ENCODE results near the gene FLRT1.
A peak's percentile ranks its signal among the peaks of the same experiment; 100 is the strongest.

The FLRT1 gene

DNA sequence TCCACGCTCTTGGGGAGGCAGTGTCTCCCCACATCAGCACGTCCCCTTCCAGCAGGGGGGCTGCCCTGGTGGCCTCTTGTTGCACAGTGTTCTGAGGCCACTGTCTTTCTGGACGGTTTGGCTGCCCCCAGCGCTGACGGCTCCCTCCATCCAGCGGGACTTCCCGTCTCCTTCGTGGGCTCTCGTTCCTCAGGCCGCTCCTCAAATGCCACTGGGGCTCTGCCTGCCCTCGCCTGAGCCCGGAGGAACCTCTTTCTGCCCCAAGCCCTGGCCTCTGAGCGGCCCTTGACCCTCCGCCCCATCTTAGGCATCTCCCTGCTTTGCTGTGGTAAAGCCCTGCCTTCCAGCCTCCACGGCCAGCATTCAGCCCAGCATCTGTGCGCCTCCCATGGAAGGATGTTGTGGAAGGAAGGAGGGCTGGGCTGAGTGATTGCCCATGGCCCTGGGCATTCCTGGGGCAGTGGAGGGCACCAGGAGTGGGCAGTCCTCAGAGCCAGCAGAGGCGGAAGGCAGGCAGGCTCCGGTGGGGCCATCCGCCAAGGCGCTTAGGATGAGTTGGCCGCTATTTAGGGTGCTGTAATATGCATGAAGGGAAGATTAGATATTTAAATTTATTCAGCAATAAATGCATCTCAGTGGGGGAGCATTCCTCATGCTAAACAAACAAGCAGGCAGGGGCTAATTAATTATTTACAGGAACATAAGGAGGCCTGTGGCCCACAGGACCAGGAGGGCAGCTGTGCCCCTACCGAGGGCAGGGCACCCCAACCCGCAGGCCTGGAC, 31.7 kb upstream of the FLRT1 start:
- DNase-seq, result no peak
- H3K36me3 ChIP-seq, result no peaks in the 10 kb centered on the region; the same call in 1 of the 2 replicates
- H3K4me3 ChIP-seq (ENCODE audit: low read depth, low read length), result no peak overlapping the region
- H3K9me3 ChIP-seq, result no peaks in the 10 kb centered on the region
- no peaks in the 10 kb centered on the region for H3K27me3 ChIP-seq
- H3K4me1 ChIP-seq, result peaks cover 1% of the 10 kb centered on the region
- TF ChIP-seq, protein P1, sequence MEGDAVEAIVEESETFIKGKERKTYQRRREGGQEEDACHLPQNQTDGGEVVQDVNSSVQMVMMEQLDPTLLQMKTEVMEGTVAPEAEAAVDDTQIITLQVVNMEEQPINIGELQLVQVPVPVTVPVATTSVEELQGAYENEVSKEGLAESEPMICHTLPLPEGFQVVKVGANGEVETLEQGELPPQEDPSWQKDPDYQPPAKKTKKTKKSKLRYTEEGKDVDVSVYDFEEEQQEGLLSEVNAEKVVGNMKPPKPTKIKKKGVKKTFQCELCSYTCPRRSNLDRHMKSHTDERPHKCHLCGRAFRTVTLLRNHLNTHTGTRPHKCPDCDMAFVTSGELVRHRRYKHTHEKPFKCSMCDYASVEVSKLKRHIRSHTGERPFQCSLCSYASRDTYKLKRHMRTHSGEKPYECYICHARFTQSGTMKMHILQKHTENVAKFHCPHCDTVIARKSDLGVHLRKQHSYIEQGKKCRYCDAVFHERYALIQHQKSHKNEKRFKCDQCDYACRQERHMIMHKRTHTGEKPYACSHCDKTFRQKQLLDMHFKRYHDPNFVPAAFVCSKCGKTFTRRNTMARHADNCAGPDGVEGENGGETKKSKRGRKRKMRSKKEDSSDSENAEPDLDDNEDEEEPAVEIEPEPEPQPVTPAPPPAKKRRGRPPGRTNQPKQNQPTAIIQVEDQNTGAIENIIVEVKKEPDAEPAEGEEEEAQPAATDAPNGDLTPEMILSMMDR (IDR thresholded peaks at IDR 0.05; ENCODE audit: low read depth, low read length), result no peak

DNA sequence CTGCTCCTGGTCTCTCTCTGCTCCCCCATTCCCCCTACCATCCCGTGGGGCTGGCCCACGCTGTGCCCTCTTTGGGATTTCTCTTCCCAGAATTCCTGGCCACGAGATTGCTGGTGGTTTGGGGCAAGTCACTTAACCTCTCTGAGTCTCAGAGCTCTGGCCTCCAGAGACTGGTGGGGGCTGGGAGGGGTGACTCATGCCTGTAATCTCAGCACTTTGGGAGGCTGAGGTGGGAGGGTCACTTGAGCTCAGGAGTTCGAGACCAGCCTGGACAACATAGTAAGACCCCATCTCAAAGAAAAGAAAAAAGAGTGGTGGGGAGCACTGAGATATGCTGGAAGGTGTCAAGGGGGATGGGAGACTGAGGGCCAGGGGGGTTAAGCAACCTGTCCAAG, 31.1 kb upstream of the FLRT1 start:
- Histone ChIP-seq H3K4me1 (no peaks in the 10 kb centered on the region), H3K27me3 (no peaks in the 10 kb centered on the region), H3K36me3 (no peaks in the 10 kb centered on the region), H3K4me3 (ENCODE audit: low read depth, low read length) (no peak overlapping the region), H3K9me3 (no peaks in the 10 kb centered on the region)
- no peak for DNase-seq
- TF ChIP-seq, protein P1 (IDR thresholded peaks at IDR 0.05; ENCODE audit: low read depth, low read length), result no peak

DNA sequence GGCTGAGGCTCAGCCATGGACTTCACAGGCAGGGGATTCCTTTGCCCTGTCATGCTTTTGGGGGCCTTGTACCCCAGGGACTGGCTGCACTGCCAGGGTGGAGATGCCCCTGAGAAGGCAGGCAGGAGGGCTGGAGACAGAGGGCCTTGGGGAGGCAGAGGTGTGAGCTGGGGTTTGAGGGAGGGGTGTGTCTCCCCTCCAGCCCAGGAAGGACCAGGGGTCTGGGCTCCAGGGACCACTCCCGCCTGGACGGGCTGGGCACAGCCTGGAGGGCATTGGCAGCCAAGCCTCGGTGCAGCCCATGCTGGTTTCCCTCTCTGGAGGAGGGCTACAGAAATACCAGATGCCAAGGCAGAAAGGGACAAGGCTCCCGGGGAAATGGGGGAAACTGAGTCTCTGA, 30.0 kb upstream of the FLRT1 start:
- no peak for DNase-seq
- no peaks in the 10 kb centered on the region for H3K9me3 ChIP-seq
- TF ChIP-seq, protein P1 (IDR thresholded peaks at IDR 0.05; ENCODE audit: low read depth, low read length), result no peak
- H3K27me3 ChIP-seq, result no peaks in the 10 kb centered on the region
- H3K4me1 ChIP-seq, result no peaks in the 10 kb centered on the region
- no peaks in the 10 kb centered on the region for H3K36me3 ChIP-seq
- H3K4me3 ChIP-seq (ENCODE audit: low read depth, low read length), result no peak overlapping the region

DNA sequence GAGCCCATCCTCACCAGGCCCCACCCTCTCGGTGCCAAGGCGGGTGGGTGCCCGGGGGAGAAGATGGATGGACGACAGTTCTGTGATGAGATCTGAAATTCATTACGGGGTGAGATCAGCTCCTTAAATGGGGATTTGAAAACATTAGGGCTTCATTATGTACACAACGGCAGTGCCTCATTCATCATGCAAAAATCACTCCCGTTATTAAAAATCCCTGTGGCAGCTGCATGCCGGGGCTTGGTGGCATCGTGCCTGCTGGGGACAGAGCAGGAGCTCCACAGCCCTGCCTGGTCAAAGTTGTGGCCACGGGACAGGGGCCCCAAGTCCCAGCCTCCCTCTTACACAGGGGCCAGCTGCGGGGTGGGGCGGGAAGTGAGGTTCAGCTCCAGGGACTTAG, 29.3 kb upstream of the FLRT1 start:
- H3K4me1 ChIP-seq, result no peaks in the 10 kb centered on the region
- H3K9me3 ChIP-seq, result no peaks in the 10 kb centered on the region
- DNase-seq, result no peak
- no peaks in the 10 kb centered on the region for H3K27me3 ChIP-seq
- H3K4me3 ChIP-seq (ENCODE audit: low read depth, low read length), result no peak overlapping the region
- TF ChIP-seq, protein P1 (IDR thresholded peaks at IDR 0.05; ENCODE audit: low read depth, low read length), result no peak
- H3K36me3 ChIP-seq, result no peaks in the 10 kb centered on the region

DNA sequence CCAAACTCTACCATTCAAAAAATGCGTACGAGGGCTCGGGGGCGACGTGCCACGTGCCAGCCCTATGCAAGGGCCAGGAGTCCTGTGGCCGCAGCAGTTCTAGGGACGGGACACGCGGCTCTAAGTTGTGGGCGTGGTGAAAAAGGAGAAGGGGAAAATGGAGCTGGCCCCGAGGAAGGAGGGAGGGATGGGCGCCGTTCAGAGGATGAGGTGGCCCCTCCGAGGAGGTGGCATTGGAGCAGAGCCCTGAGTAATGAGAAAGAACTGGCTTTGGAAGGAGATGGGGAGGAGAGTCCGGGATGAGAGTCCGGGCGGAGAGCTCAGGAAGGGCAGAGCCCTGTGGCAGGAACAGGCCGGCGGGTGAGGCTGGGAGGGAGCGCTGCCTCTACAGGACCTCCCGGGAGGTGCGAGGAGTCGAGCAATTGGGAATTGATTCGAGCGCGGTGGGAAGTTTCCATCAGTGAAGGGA, 28.5 kb upstream of the FLRT1 start:
- TF ChIP-seq, protein P1 (IDR thresholded peaks at IDR 0.05; ENCODE audit: low read depth, low read length), result no peak
- H3K9me3 ChIP-seq, result no peaks in the 10 kb centered on the region
- no peak for DNase-seq
- no peaks in the 10 kb centered on the region for H3K27me3 ChIP-seq
- no peaks in the 10 kb centered on the region for H3K36me3 ChIP-seq
- H3K4me1 ChIP-seq, result no peaks in the 10 kb centered on the region
- H3K4me3 ChIP-seq (ENCODE audit: low read depth, low read length), result no peak overlapping the region

GRCh38 chr11:64007629-64008282, 28.0 kb upstream of the FLRT1 start:
- Histone ChIP-seq H3K4me1 (no peaks in the 10 kb centered on the region), H3K9me3 (no peaks in the 10 kb centered on the region), H3K27me3 (no peaks in the 10 kb centered on the region), H3K4me3 (ENCODE audit: low read depth, low read length) (no peak overlapping the region), H3K36me3 (no peaks in the 10 kb centered on the region)
- peak; percentile 60 for DNase-seq
- TF ChIP-seq, protein P1 (IDR thresholded peaks at IDR 0.05; ENCODE audit: low read depth, low read length), result 0 out of 2 replicates have a peak, but pooled peaks have one; percentile 12
